Thymus (tissue), 11 donors: ENCODE data around the gene DDX18. TPM values are rescaled to one million over a fixed set of nuclear protein-coding genes. Genes with fewer than 3 reads are reported as not detected.

Experiments
- DNase-seq, 9 donors: peaks; one replicate each; pipeline ENCODE4 v3.0.0-alpha.2; 2013; ENCODE audit warnings: low spot score in 9 of 9, low read depth in 6 of 9, missing footprints in 1 of 9
- H3K27ac ChIP-seq, 2 donors: one replicate each; pipeline ENCODE4 v1.5.1; 2013; ENCODE audit warnings: control low read depth in 1 of 2, low read depth in 1 of 2, low read length in 1 of 2, mild to moderate bottlenecking in 1 of 2, moderate library complexity in 1 of 2
- H3K27me3 ChIP-seq, 2 donors: one replicate each; pipeline ENCODE4 v1.5.1; 2013; ENCODE audit warnings: low read length in 1 of 2; ENCODE audit not compliant: control insufficient read depth in 2 of 2, insufficient read depth in 1 of 2
- H3K36me3 ChIP-seq, 2 donors: one replicate each; pipeline ENCODE4 v1.5.1; 2013; ENCODE audit warnings: low read length in 1 of 2, mild to moderate bottlenecking in 1 of 2, moderate library complexity in 1 of 2; ENCODE audit not compliant: control insufficient read depth in 2 of 2, insufficient read depth in 2 of 2
- H3K4me1 ChIP-seq, 2 donors: one replicate each; pipeline ENCODE4 v1.5.1; 2013; ENCODE audit warnings: low read length in 2 of 2; ENCODE audit not compliant: control insufficient read depth in 2 of 2, insufficient read depth in 2 of 2
- H3K4me3 ChIP-seq, 2 donors: one replicate each; pipeline ENCODE4 v1.5.1; 2013; ENCODE audit warnings: low read length in 2 of 2, control low read depth in 1 of 2, mild to moderate bottlenecking in 1 of 2
- H3K9me3 ChIP-seq, 2 donors: one replicate each; pipeline ENCODE4 v1.5.1; 2013; ENCODE audit warnings: low read length in 1 of 2, mild to moderate bottlenecking in 1 of 2; ENCODE audit not compliant: control insufficient read depth in 2 of 2, insufficient read depth in 1 of 2
- WGBS: extraction: QIAGEN DNeasy Blood & Tissue Kit; methylation state at CpG from one replicate; pipeline ENCODE4 v1.1.7; 2013; 5-methylcytosine and 5-hydroxymethylcytosine counted together
- polyA plus RNA-seq: library from polyadenylated mRNA; stranded (reverse); fragments of 200-250 nt; gene quantifications from one replicate; pipeline ENCODE4 v1.2.3, GENCODE V29; 2013
- total RNA-seq: library from RNA; stranded (reverse); fragments of 120-200 nt; gene quantifications from one replicate; pipeline ENCODE4 v1.2.4, GENCODE V29; 2013
- donor health status: healthy.

DDX18 gene
- total and polyA plus RNA-seq, 2 donors = 33.2 to 78.3 TPM

- Histone ChIP-seq H3K4me1 (no peaks in the 10 kb centered on the region), H3K27me3 (peaks cover 0 to 16% of the 10 kb centered on the region in 2 donors), H3K4me3 (no peak overlapping the region), H3K36me3 (no peaks in the 10 kb centered on the region), H3K27ac (no peak overlapping the region), H3K9me3 (no peaks in the 10 kb centered on the region)
- DNase-seq = no peak
- 19% methylated on average over 4 of the region's 4 CpGs for WGBS
Observed at GRCh38 chr2:117850461-117850860, 36.0 kb downstream of the DDX18 start.

DNA sequence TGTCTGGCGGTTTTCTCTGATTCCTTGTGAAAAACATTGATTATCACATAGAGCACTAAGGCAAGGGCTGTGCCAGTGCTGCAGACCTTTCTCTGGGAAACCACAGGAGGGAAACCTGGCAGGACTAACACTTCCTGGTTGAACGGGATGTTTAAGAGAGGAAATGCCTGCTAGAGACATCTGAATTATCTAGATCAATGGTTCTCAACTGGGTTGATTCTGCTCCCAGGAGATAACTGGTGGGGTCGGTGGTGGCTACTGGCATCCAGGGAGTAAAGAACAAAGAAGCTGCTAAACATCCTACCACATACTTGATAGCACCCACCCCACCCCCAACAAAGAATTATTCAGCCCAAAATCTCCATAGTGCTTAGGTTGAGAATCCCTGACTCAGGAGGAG lies 37.5 kb downstream of the DDX18 start:
- peaks cover 0 to 16% of the 10 kb centered on the region in 2 donors for H3K27me3 ChIP-seq
- H3K4me3 ChIP-seq = no peak overlapping the region
- 27% methylated on average over 3 of the region's 3 CpGs for WGBS
- no peak overlapping the region for H3K27ac ChIP-seq
- H3K36me3 ChIP-seq = no peaks in the 10 kb centered on the region
- H3K9me3 ChIP-seq = no peaks in the 10 kb centered on the region
- DNase-seq = no peak
- H3K4me1 ChIP-seq = no peaks in the 10 kb centered on the region

DNA sequence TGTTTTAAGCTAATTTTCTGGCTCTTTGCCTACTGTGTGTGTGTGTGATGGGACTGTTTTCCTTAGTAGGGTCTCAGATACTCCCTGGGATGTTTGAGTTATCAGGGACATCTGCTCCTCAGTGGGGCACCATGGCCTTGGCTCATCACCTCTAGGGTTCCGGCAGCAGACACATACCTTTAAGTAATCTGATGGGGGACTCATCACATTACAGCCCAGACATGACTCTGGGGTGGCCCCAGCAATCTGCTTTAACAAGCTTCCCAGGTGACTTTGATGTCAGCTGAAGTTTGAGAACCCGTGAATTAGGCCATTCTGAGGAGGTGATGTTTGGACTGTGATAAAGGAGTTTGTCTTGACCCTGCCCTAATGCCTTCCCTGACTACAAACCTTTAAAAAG lies 38.8 kb downstream of the DDX18 start:
- Histone ChIP-seq H3K4me3 (no peak overlapping the region), H3K27me3 (peaks cover 0 to 17% of the 10 kb centered on the region in 2 donors), H3K36me3 (no peaks in the 10 kb centered on the region), H3K27ac (no peak overlapping the region), H3K4me1 (no peaks in the 10 kb centered on the region), H3K9me3 (peaks cover 0 to under 1% of the 10 kb centered on the region in 2 donors)
- WGBS = 84% methylated on average over 2 of the region's 2 CpGs
- DNase-seq = no peak

GRCh38 chr2:117853873-117854272 lies 39.4 kb downstream of the DDX18 start:
- WGBS = 89% methylated on average over 8 of the region's 8 CpGs
- H3K27me3 ChIP-seq = peaks cover 0 to 20% of the 10 kb centered on the region in 2 donors
- H3K4me1 ChIP-seq = no peaks in the 10 kb centered on the region

DNA sequence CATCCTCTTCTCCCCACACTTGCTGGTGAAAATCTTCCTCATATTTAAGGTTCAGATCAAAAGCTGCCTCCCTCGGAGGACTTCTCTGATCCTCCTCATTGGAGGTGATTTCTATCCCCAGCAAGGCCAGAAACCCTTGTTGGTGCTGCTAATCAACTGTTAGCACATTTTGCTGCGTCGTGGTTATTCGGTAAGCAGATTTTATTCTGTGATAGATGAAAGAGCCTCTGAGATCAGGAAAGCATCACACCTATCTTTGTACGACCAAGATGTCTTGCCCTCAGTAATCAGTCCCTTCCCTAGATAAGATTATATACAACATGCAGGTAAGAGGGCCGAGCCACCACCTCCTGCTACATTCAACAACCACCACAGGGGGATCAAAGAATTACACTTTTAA lies 40.1 kb downstream of the DDX18 start:
- Histone ChIP-seq H3K4me3 (no peak overlapping the region), H3K27me3 (peaks cover 0 to 24% of the 10 kb centered on the region in 2 donors), H3K36me3 (no peaks in the 10 kb centered on the region), H3K9me3 (peaks cover 1 to 12% of the 10 kb centered on the region in 2 donors), H3K27ac (no peak overlapping the region), H3K4me1 (no peaks in the 10 kb centered on the region)
- no peak for DNase-seq
- WGBS = 92% methylated on average over 6 of the region's 6 CpGs

More at GRCh38 chr2:117853873-117854272, 39.4 kb downstream of the DDX18 start:
- no peak overlapping the region for H3K4me3 ChIP-seq
- no peaks in the 10 kb centered on the region for H3K36me3 ChIP-seq
- H3K27ac ChIP-seq = no peak overlapping the region
- DNase-seq = no peak
- peaks cover 0 to 5% of the 10 kb centered on the region in 2 donors for H3K9me3 ChIP-seq

- Histone ChIP-seq H3K36me3 (no peaks in the 10 kb centered on the region), H3K27ac (no peak overlapping the region), H3K27me3 (peaks cover 0 to 26% of the 10 kb centered on the region in 2 donors), H3K9me3 (peaks cover 3 to 12% of the 10 kb centered on the region in 2 donors), H3K4me3 (no peak overlapping the region), H3K4me1 (no peaks in the 10 kb centered on the region)
- 83% methylated on average over 3 of the region's 3 CpGs for WGBS
- no peak for DNase-seq
Observed at GRCh38 chr2:117855886-117856285, 41.4 kb downstream of the DDX18 start.

DNA sequence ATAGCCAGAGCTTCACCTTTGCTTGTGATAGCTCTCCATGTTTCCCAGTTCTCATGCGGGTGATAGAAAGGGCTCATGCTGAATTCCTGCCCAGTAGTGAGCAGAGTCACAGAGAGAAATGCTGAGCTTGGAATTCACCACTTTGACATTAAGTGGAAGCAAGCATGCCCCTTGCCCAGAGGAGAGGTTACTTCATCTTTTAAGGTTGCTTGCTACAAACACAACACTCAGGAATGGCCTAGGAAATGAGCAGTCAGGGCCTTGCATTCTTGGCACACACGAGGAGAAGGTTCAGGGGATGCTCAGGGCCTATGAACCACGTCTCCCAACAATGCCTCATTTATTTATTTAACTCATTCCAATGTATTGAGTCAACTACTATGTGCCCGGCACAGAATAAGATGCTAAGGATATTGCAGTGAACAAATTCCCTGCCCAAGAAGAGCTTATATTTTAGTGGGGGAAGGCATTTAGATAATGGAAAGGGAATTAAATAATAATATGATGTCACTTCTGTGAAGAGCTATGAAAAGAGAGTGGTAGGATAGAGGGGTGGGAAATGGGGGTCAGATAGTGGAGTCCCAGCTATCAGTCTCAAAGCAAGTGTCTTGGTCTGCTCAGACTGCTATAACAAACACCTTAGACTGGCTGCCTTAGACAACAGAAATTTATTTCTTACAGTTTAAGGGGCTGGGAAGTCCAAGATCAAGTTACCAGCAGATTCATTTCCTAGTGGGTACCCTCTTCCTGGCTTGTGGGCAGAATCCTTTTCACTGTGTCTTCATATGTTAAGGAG lies 42.1 kb downstream of the DDX18 start:
- H3K36me3 ChIP-seq = no peaks in the 10 kb centered on the region
- H3K27me3 ChIP-seq = peaks cover 0 to 24% of the 10 kb centered on the region in 2 donors
- H3K4me1 ChIP-seq = no peaks in the 10 kb centered on the region
- WGBS = 64% methylated on average over 4 of the region's 4 CpGs
- no peak overlapping the region for H3K4me3 ChIP-seq
- peaks cover 3 to 12% of the 10 kb centered on the region in 2 donors for H3K9me3 ChIP-seq
- H3K27ac ChIP-seq = no peak overlapping the region
- no peak for DNase-seq

DNA sequence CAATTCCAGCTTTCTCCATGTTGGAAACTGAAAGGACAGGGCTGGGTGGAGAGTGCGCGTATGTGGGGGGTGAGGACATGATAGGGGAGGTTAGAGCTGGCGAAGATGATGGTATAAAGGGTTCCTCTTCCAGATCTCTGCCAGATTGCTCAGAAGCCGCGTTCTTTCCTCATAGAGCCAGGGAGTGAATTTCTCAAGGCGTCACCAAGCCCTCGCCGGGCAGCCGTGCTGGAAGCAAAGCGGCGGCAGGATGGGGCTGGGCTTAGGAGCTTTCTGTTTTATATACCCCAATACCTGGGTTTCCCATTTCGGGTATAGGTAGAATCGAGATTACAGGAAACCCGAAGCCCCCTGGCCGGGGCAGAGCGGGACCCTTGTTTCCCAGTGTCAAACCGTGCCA lies 43.8 kb downstream of the DDX18 start:
- peaks cover 3 to 12% of the 10 kb centered on the region in 2 donors for H3K9me3 ChIP-seq
- DNase-seq = no peak
- H3K27ac ChIP-seq = no peak overlapping the region
- H3K27me3 ChIP-seq = peaks cover 0 to 17% of the 10 kb centered on the region in 2 donors
- no peaks in the 10 kb centered on the region for H3K36me3 ChIP-seq
- no peaks in the 10 kb centered on the region for H3K4me1 ChIP-seq
- H3K4me3 ChIP-seq = no peak overlapping the region
- 75% methylated on average over 17 of the region's 17 CpGs for WGBS

- WGBS = 65% methylated on average over 41 of the region's 41 CpGs
- H3K9me3 ChIP-seq = peaks cover 3 to 12% of the 10 kb centered on the region in 2 donors
- H3K36me3 ChIP-seq = no peaks in the 10 kb centered on the region
- H3K4me3 ChIP-seq = no peak overlapping the region
- no peak for DNase-seq
- no peak overlapping the region for H3K27ac ChIP-seq
- peaks cover 0 to 17% of the 10 kb centered on the region in 2 donors for H3K27me3 ChIP-seq
- H3K4me1 ChIP-seq = no peaks in the 10 kb centered on the region
Observed at GRCh38 chr2:117858892-117859531, 44.5 kb downstream of the DDX18 start.
